ENCODE results near the gene NFKB2. TPM values are rescaled to one million over a fixed set of nuclear protein-coding genes. Genes with fewer than 3 reads are reported as not detected.
A peak's percentile ranks its signal among the peaks of the same experiment; 100 is the strongest.

Gene NFKB2
- total and polyA plus RNA-seq, 3 donors from 2014 or later = 18.4 to 42.7 (median 25.2) TPM

DNA sequence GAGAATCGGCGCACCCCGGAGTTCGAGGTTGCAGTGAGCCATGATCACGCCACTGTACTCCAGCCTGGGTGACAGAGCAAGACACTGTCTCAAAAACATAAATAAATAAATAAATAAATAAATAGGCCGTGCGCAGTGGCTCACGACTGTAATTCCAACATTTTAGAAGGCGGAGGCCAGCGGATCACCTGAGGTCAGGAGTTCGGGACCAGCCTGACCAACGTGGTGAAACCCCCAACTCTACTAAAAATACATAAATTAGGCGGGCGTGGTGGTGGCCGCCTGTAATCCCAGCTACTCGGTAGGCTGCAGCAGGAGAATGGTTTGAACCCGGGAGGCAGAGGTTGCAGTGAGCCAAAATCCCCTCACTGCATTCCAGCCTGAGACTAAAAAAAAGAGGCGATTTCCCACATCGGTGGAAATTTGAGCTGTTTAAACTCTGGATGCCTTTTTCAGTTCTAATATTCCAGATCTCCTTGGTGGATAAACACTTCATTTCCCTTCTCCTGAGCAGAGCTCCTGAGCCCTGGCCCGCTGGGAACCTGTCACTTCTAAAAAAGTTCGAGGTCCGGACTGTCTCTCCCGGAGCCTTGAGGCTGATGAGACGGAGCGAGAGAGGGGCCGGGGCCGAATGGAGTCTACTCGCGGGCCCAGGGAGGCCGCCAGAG lies 2.0 kb upstream of the NFKB2 start:
- H3K27me3 ChIP-seq = no peaks in the 10 kb centered on the region
- DNase-seq = no peak
- WGBS, 2 donors = 24 to 25% methylated on average over 29 to 30 of the region's 30 CpGs
- H3K27ac ChIP-seq = peak overlapping the region; percentile 90 to 94
- intact Hi-C loops (cut with DNase I; ENCODE audit: low total_unique reads) = no loop called here
- peaks cover 10% of the 10 kb centered on the region for H3K4me1 ChIP-seq
- H3K36me3 ChIP-seq (ENCODE audit: low read depth, missing control alignments) = no peaks in the 10 kb centered on the region
- H3K9me3 ChIP-seq = no peaks in the 10 kb centered on the region
- peak in 1 of 3 experiments; percentile 92 for TF ChIP-seq CTCF (IDR thresholded peaks at IDR 0.05)
- TF ChIP-seq POLR2A (IDR thresholded peaks at IDR 0.05) = no peak
- peak overlapping the region; percentile 65 to 76 for H3K4me3 ChIP-seq

GRCh38 chr10:102394079-102394800 lies 1.3 kb upstream of the NFKB2 start:
- Histone ChIP-seq H3K9me3 (no peaks in the 10 kb centered on the region), H3K27me3 (no peaks in the 10 kb centered on the region), H3K4me3 (peak overlapping the region; percentile 65 to 76), H3K36me3 (ENCODE audit: low read depth, missing control alignments) (no peaks in the 10 kb centered on the region), H3K4me1 (peaks cover 14% of the 10 kb centered on the region), H3K27ac (peak overlapping the region; percentile 90 to 94)
- intact Hi-C loops (cut with DNase I; ENCODE audit: low total_unique reads) = no loop called here
- TF ChIP-seq CTCF (IDR thresholded peaks at IDR 0.05) = peak; percentile 26 to 98 (median 96)
- no peak for TF ChIP-seq POLR2A (IDR thresholded peaks at IDR 0.05)
- 0 to 1% methylated on average over 17 to 54 of the region's 71 CpGs for WGBS, 2 donors
- DNase-seq = peak; percentile 96

- no peak for TF ChIP-seq CTCF (IDR thresholded peaks at IDR 0.05)
- TF ChIP-seq POLR2A (IDR thresholded peaks at IDR 0.05) = no peak
- peak overlapping the region; percentile 90 to 94 for H3K27ac ChIP-seq
- H3K4me1 ChIP-seq = peaks cover 17% of the 10 kb centered on the region
- WGBS, 2 donors = 0 to 1% methylated on average over 19 to 35 of the region's 35 CpGs
- no peak for DNase-seq
- intact Hi-C loops (cut with DNase I; ENCODE audit: low total_unique reads) = no loop called here
- H3K9me3 ChIP-seq = no peaks in the 10 kb centered on the region
- no peaks in the 10 kb centered on the region for H3K36me3 ChIP-seq (ENCODE audit: low read depth, missing control alignments)
- H3K4me3 ChIP-seq = peak overlapping the region; percentile 65 to 76
- no peaks in the 10 kb centered on the region for H3K27me3 ChIP-seq
Observed at GRCh38 chr10:102394801-102395399, 605 bp upstream of the NFKB2 start.

DNA sequence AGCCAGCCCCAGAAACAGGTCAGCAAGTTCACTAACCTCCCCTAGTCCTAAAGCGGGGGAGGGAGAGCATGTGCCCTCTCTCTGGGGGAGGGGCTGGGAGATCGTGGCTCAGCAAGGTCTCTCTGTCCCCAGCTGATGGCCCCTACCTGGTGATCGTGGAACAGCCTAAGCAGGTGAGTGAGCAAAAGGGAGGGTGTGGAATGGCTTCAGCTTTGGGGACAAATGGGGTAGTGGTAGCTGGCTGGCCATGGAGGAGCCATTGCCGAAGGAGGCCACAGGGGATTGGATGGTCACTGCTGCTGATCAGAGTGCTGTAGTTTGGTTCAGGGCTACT lies 779 bp downstream of the NFKB2 start:
- H3K36me3 ChIP-seq (ENCODE audit: low read depth, missing control alignments) = no peaks in the 10 kb centered on the region

More for the DNA sequence above, 779 bp downstream of the NFKB2 start:
- peak overlapping the region in 1 of 2 donors; percentile 76 for H3K4me3 ChIP-seq
- intact Hi-C loops (cut with DNase I; ENCODE audit: low total_unique reads) = no loop called here
- no peaks in the 10 kb centered on the region for H3K9me3 ChIP-seq
- peak overlapping the region; percentile 90 to 94 for H3K27ac ChIP-seq
- 45 to 56% methylated on average over 2 to 4 of the region's 4 CpGs for WGBS, 2 donors
- peaks cover 18% of the 10 kb centered on the region for H3K4me1 ChIP-seq
- no peaks in the 10 kb centered on the region for H3K27me3 ChIP-seq
- DNase-seq = no peak
- TF ChIP-seq CTCF (IDR thresholded peaks at IDR 0.05) (no peak), POLR2A (IDR thresholded peaks at IDR 0.05) (no peak)
